Cardiac fibroblast (primary cell): ENCODE data around the gene PA2G4.

Experiments used
- DNase-seq, 2 donors: peaks; one replicate each; pipeline versions ENCODE4 v3.0.0 to v3.0.0-alpha.2; 2010; ENCODE audit warnings: low read depth in 2 of 2
- H3K4me3 ChIP-seq, 2 donors: replicated peaks in 1 of 2; 1 replicate in 1 of 2; 2 replicates in 1 of 2; pipeline ENCODE4 v1.5.1; 2011; ENCODE audit warnings: low read depth in 2 of 2, low read length in 2 of 2, mild to moderate bottlenecking in 2 of 2, moderate library complexity in 1 of 2
- TF ChIP-seq, protein P1 (sequence below): IDR thresholded peaks from one replicate; pipeline ENCODE4 v1.5.1; 2011; ENCODE audit warnings: low read depth, mild to moderate bottlenecking, low read length, inconsistent platforms

The PA2G4 gene

DNA sequence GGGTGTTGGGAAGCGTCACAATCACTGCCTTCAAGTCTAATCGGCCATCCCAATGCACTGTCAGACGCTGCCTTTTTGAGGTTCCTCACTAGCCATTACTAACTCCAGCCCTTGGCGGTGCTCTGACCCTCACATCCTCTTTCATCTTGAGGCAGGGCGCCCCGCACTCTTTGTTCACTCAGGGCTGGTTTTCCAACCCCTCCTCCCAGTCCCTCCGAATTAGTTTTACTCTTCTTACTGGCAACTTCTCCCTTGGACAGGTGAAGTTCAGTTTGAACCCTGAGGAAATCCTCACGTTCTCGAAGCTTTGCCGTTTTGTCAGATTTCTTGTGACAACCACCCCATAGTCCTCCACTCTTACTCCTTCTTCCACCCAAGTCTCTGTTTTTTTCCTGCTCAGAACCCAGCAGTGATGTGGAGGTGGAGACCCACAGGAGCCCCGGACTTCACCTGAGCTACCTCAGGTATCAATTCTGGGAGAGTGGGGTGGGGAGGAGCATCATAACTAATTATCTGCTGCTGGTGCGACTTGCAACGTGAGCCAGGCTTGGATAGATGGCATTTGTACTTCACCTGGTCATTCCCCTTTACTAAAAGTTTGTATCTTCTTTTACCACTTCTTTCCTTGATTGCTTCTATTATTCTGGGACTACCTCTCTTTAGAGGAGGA is 14.5 kb downstream of the PA2G4 start:
- peak overlapping the region; percentile 80 to 86 for H3K4me3 ChIP-seq
- TF ChIP-seq, protein P1, sequence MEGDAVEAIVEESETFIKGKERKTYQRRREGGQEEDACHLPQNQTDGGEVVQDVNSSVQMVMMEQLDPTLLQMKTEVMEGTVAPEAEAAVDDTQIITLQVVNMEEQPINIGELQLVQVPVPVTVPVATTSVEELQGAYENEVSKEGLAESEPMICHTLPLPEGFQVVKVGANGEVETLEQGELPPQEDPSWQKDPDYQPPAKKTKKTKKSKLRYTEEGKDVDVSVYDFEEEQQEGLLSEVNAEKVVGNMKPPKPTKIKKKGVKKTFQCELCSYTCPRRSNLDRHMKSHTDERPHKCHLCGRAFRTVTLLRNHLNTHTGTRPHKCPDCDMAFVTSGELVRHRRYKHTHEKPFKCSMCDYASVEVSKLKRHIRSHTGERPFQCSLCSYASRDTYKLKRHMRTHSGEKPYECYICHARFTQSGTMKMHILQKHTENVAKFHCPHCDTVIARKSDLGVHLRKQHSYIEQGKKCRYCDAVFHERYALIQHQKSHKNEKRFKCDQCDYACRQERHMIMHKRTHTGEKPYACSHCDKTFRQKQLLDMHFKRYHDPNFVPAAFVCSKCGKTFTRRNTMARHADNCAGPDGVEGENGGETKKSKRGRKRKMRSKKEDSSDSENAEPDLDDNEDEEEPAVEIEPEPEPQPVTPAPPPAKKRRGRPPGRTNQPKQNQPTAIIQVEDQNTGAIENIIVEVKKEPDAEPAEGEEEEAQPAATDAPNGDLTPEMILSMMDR: no peak
- no peak for DNase-seq

DNA sequence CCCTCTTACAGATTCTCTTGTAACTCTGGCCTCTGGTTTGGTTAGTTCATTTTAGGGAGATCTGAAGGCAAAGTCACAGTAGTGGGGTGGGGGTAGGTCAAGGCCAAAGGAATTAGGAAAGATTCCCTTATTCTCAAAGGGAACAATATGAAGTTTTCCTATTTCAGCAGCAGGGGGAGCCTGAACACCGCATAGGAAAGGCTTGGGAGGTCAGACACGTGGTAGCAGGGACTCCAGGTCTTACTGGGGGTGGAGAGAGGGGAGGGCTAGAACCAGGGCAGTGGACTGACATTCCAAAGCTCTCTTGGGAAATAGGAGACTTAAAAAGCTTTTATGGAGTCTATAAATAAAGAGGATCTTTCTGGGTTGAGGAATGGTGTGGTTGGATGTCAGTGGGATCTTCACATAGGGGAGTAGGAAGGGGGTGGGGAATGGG is 15.0 kb downstream of the PA2G4 start:
- H3K4me3 ChIP-seq: no peak overlapping the region

DNA sequence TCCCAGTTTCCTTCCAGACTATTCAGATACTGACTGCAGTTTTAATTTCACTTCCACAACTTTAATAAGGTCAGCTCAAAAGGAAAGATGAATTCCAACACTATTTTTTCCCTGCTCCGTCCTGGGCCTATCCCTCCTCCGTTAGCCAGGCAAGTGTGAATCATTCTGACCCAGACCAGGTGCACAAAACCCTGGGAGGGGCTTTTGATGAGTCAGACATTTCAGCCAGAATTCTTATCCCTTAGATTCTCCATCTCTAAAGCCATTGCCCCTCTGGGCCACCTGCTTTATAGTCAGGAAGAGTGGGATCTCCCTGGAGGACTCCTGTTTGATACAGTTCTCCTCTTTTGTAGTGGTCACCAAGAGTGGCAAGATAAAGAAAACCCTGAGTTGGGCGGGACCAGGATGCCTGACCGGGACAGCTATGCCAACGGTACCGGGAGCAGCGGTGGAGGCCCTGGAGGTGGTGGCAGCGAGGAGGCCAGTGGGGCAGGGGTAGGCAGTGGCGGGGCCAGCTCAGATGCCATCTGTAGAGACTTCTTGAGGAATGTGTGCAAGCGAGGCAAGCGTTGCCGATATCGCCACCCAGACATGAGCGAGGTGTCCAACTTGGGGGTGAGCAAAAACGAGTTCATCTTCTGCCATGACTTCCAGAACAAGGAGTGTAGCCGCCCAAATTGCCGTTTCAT is 15.9 kb downstream of the PA2G4 start:
- TF ChIP-seq, protein P1: no peak
- DNase-seq: peak in 1 of 2 donors; percentile 24
- H3K4me3 ChIP-seq: no peak overlapping the region

More for the DNA sequence above, 15.0 kb downstream of the PA2G4 start:
- TF ChIP-seq, protein P1: peak; percentile 83
- DNase-seq: peak; percentile 95 to 97

DNA sequence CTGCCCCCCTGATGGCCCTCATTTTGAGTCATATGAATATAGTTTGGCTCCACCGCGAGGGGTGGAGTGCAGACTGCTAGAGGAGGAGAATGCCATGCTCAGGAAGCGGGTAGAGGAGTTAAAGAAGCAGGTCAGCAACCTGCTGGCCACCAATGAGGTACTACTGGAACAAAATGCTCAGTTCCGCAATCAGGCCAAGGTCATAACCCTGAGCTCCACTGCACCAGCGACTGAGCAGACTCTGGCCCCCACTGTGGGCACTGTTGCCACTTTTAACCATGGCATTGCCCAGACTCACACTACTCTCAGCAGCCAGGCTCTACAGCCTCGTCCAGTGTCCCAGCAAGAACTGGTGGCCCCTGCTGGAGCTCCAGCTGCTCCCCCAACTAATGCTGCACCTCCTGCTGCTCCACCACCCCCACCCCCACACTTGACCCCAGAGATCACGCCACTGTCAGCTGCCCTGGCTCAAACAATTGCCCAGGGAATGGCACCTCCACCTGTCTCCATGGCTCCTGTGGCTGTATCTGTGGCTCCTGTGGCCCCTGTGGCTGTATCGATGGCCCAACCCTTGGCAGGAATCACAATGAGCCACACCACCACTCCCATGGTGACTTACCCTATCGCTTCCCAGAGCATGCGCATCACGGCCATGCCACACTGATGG is 17.0 kb downstream of the PA2G4 start:
- no peak for DNase-seq

DNA sequence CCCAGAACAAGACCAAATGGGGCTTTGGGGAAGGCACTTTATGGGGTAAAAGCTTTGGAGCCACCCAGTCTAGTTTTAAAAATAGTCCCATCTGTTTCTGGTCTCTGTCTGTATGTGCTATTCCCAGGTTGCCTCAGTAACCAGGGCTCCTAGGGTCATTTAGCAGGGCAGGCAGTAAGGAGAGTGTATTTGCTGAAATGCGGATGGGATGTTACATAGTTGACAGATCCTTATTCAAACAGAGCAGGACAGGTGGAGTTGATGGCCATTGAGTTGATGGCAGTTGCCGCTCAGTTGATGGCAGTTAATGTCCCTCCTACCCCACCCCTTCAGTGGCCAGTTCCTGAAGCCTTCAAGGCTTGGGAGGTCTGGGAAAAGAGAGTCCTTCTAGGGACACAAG is 18.3 kb downstream of the PA2G4 start:
- TF ChIP-seq, protein P1: no peak
- DNase-seq: no peak
- no peak overlapping the region for H3K4me3 ChIP-seq

More for the DNA sequence above, 17.0 kb downstream of the PA2G4 start:
- TF ChIP-seq, protein P1: no peak
- no peak overlapping the region for H3K4me3 ChIP-seq

DNA sequence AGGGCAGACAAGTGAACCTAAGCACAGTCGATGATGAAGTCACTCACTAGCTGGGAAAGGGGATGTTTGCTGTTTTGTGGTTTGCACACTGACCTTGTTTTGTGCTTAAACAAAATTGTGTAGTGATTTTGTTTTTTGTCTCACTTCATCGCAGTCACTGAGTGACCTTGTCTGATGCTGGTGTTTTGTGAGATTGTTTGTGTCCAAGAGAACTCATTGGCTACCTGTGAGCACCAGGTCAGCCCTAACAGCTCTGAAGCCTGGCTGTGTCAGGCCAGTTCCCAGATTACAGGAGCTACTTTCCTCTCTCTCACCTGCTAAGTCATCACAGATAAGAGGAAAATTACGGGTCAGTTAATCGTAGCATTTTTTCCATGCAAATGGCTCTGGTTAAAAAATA is 19.8 kb downstream of the PA2G4 start:
- TF ChIP-seq, protein P1: no peak
- no peak overlapping the region for H3K4me3 ChIP-seq
- DNase-seq: no peak
